Forelimb muscle (tissue), 1 donor: ENCODE results near the gene NDUFS6. TPM values are rescaled to one million over a fixed set of nuclear protein-coding genes. Genes with fewer than 3 reads are reported as not detected.
"Not testable (repeated sequence)": the region's sequence is repeated elsewhere in the genome, so short reads cannot be mapped to it uniquely, and the experiment has no call there.

ENCODE experiments used
- DNase-seq: peaks from one replicate; pipeline ENCODE4 v3.0.0-alpha.2; 2013; ENCODE audit warnings: low read depth
- polyA plus RNA-seq: library from polyadenylated mRNA; unstranded; fragments of 120-200 nt; gene quantifications from one replicate; pipeline ENCODE4 v1.2.1, GENCODE V29; 2013; ENCODE audit not compliant: insufficient read length

Gene NDUFS6
- polyA plus RNA-seq, 1 donor: 81.9 TPM

- DNase-seq: no peak
These were observed 4.0 kb upstream of the NDUFS6 start for GRCh38 chr5:1797103-1797800.

- DNase-seq: no peak
These were observed 3.4 kb upstream of the NDUFS6 start for GRCh38 chr5:1797855-1798254.

GRCh38 chr5:1798589-1798988, 2.6 kb upstream of the NDUFS6 start:
- not testable (repeated sequence) for DNase-seq

GRCh38 chr5:1799110-1799601, 2.1 kb upstream of the NDUFS6 start:
- no peak for DNase-seq

GRCh38 chr5:1799602-1800471, 1.4 kb upstream of the NDUFS6 start, which contains the start of gene MRPL36:
Gene MRPL36, minus strand, starts transcription at chr5:1799837. Its CDS starts 902 bp downstream, at chr5:1798935.
- peak; percentile 58 for DNase-seq

- no peak for DNase-seq
These were observed 560 bp upstream of the NDUFS6 start for GRCh38 chr5:1800472-1801221.

- DNase-seq: no peak
These were observed 724 bp downstream of the NDUFS6 start for GRCh38 chr5:1801967-1802295.

GRCh38 chr5:1803192-1803591, 2.0 kb downstream of the NDUFS6 start:
- no peak for DNase-seq

GRCh38 chr5:1804001-1804690, 2.9 kb downstream of the NDUFS6 start:
- DNase-seq: no peak

- DNase-seq: no peak
These were observed 4.1 kb downstream of the NDUFS6 start for GRCh38 chr5:1805326-1805725.

GRCh38 chr5:1805736-1806135, 4.5 kb downstream of the NDUFS6 start:
- no peak for DNase-seq

- no peak for DNase-seq
These were observed 5.0 kb downstream of the NDUFS6 start for GRCh38 chr5:1806199-1806598.

- DNase-seq: no peak
These were observed 5.8 kb downstream of the NDUFS6 start for GRCh38 chr5:1806974-1807373.

- DNase-seq: no peak
These were observed 6.4 kb downstream of the NDUFS6 start for GRCh38 chr5:1807451-1808185.

- DNase-seq: no peak
These were observed 7.2 kb downstream of the NDUFS6 start for GRCh38 chr5:1808439-1808838.

- DNase-seq: no peak
These were observed 8.3 kb downstream of the NDUFS6 start for GRCh38 chr5:1809416-1810035.

- DNase-seq: no peak
These were observed 9.4 kb downstream of the NDUFS6 start for GRCh38 chr5:1810581-1811101.

- no peak for DNase-seq
These were observed 13.2 kb downstream of the NDUFS6 start for GRCh38 chr5:1814183-1815020.
